A549 (cell line): ENCODE results near the gene NLRP2B. TPM values are rescaled to one million over a fixed set of nuclear protein-coding genes. Genes with fewer than 3 reads are reported as not detected.

Experiments used
- ATAC-seq, 2 experiments: fragments of 200-7000 bp in 1 of 2; fragments of >200 bp in 1 of 2; cut with Nextera tagmentation in 1 of 2; cut with Tn5 transposase in 1 of 2; 3 replicates each; pipeline versions ENCODE4 v1.8.0 to v1.9.1; 2018 to 2020; ENCODE audit warnings: mild to moderate bottlenecking in 1 of 2, moderate library complexity in 1 of 2
- CTCF ChIA-PET: fragments of 300-600 bp; sonication (Branson Sonifier 250); formaldehyde crosslinking; extraction: SDS; loops from one replicate; lab custom pipeline; 2021; ENCODE audit warnings: antibody characterized with exemption, inconsistent platforms; lab: Yijun Ruan, JAX
- POLR2A ChIA-PET: fragments of 350-600 bp; formaldehyde crosslinking; extraction: SDS; loops from one replicate; lab custom pipeline; 2021; ENCODE audit warnings: antibody characterized with exemption, inconsistent platforms; lab: Yijun Ruan, JAX
- DNase-seq, 2 experiments: peaks; one replicate each; pipeline versions ENCODE4 v3.0.0 to v3.0.0-alpha.2; 2011 to 2016; ENCODE audit warnings: low read depth in 1 of 2, low spot score in 1 of 2
- FAIRE-seq: peaks from 2 replicates; lab custom pipeline; 2011; peaks lifted over from hg19 to GRCh38; lab: Jason Lieb, UNC
- H3K27ac ChIP-seq, 2 experiments: fragments of >200 bp; sonication (Bioruptor Twin); formaldehyde crosslinking; 3 replicates each; pipeline ENCODE4 v1.5.1; 2016 to 2017
- H3K4me1 ChIP-seq: fragments of >200 bp; sonication (Bioruptor Twin); formaldehyde crosslinking; 3 replicates; pipeline ENCODE4 v1.6.1; 2016
- H3K4me2 ChIP-seq: fragments of >200 bp; sonication (Bioruptor Twin); formaldehyde crosslinking; 3 replicates; pipeline ENCODE4 v1.6.1; 2016
- H3K4me3 ChIP-seq: fragments of >200 bp; sonication (Bioruptor Twin); formaldehyde crosslinking; 3 replicates; pipeline ENCODE4 v1.5.1; 2016
- H3K9me3 ChIP-seq: fragments of >200 bp; sonication (Bioruptor Twin); formaldehyde crosslinking; 3 replicates; pipeline ENCODE4 v1.6.1; 2016
- CHD4 ChIP-seq: fragments of 200-600 bp; sonication (generic); IDR thresholded peaks from 2 replicates; pipeline ENCODE4 v1.6.1; 2016; ENCODE audit warnings: antibody characterized with exemption, mild to moderate bottlenecking, borderline replicate concordance
- CTCF ChIP-seq: fragments of >200 bp; sonication (Bioruptor Twin); formaldehyde crosslinking; IDR thresholded peaks from 3 replicates; pipeline ENCODE4 v1.5.1; 2016
- E2F6 ChIP-seq: IDR thresholded peaks from 2 replicates; pipeline ENCODE4 v1.6.1; 2012; ENCODE audit warnings: low read depth, borderline replicate concordance
- EHMT2 ChIP-seq: fragments of 200-600 bp; sonication (generic); IDR thresholded peaks from 2 replicates; pipeline ENCODE4 v1.6.1; 2016; ENCODE audit warnings: antibody characterized with exemption, low read depth, mild to moderate bottlenecking, moderate library complexity
- EP300 ChIP-seq, 2 experiments: fragments of >200 bp; sonication (Bioruptor Twin); formaldehyde crosslinking; IDR thresholded peaks; 2 replicates in 1 of 2; 3 replicates in 1 of 2; pipeline ENCODE4 v1.6.1; 2016 to 2017
- FOSL2 ChIP-seq, 2 experiments: fragments of 450-650 bp in 1 of 2; fragments of >200 bp in 1 of 2; sonication (Bioruptor Twin) in 1 of 2; formaldehyde crosslinking; IDR thresholded peaks; 2 replicates each; pipeline versions ENCODE4 v1.5.0 to v1.6.1; 2016 to 2020; ENCODE audit warnings: mild to moderate bottlenecking in 1 of 2, moderate library complexity in 1 of 2
- GATA3 ChIP-seq: IDR thresholded peaks from 2 replicates; pipeline ENCODE4 v1.6.1; 2012; ENCODE audit warnings: borderline replicate concordance
- HMGXB4 ChIP-seq: fragments of 250-450 bp; sonication (Bioruptor Pico); IDR thresholded peaks from 2 replicates; pipeline ENCODE4 v1.5.0; 2021; ENCODE audit warnings: mild to moderate bottlenecking, moderate library complexity, borderline replicate concordance
- HOXA7 ChIP-seq: fragments of 250-450 bp; sonication (Bioruptor Pico); IDR thresholded peaks from 2 replicates; pipeline ENCODE4 v1.5.0; 2020; ENCODE audit warnings: mild to moderate bottlenecking, moderate library complexity
- HOXB13 ChIP-seq: fragments of 250-450 bp; sonication (Bioruptor Pico); IDR thresholded peaks from 2 replicates; pipeline ENCODE4 v1.5.0; 2020; ENCODE audit warnings: low read depth, mild to moderate bottlenecking, moderate library complexity
- JUNB ChIP-seq: fragments of >200 bp; sonication (Bioruptor Twin); formaldehyde crosslinking; IDR thresholded peaks from 2 replicates; pipeline ENCODE4 v1.6.1; 2016
- MAZ ChIP-seq: fragments of 150-350 bp; IDR thresholded peaks from 2 replicates; pipeline ENCODE4 v1.6.1; 2014; ENCODE audit warnings: antibody characterized with exemption, low read depth, low read length, borderline replicate concordance
- MYC ChIP-seq: IDR thresholded peaks from 2 replicates; pipeline ENCODE4 v1.6.1; 2012; ENCODE audit warnings: mild to moderate bottlenecking, inconsistent platforms, low read length, improper control_type of control experiment, borderline replicate concordance
- PBX3 ChIP-seq: IDR thresholded peaks from 2 replicates; pipeline ENCODE4 v1.6.1; 2012
- RAD21 ChIP-seq, 2 experiments: fragments of >200 bp in 1 of 2; sonication (Bioruptor Twin) in 1 of 2; formaldehyde crosslinking in 1 of 2; IDR thresholded peaks in 1 of 2; conservative IDR thresholded peaks in 1 of 2; 2 replicates in 1 of 2; 3 replicates in 1 of 2; pipeline ENCODE4 v1.6.1; 2012 to 2018; ENCODE audit warnings: inconsistent platforms in 1 of 2
- RNF2 ChIP-seq: fragments of 200-600 bp; sonication (generic); IDR thresholded peaks from 2 replicates; pipeline ENCODE4 v1.6.1; 2016; ENCODE audit warnings: low read depth, mild to moderate bottlenecking, antibody characterized with exemption, moderate library complexity, borderline replicate concordance
- SMC3 ChIP-seq: fragments of >200 bp; sonication (Bioruptor Twin); formaldehyde crosslinking; IDR thresholded peaks from 3 replicates; pipeline ENCODE4 v1.6.1; 2018; ENCODE audit warnings: inconsistent platforms
- SREBF2 ChIP-seq: fragments of 450-650 bp; IDR thresholded peaks from 2 replicates; pipeline ENCODE4 v1.6.1; 2014; ENCODE audit warnings: mild to moderate bottlenecking, moderate library complexity
- ZFP36 ChIP-seq: fragments of 450-650 bp; IDR thresholded peaks from 2 replicates; pipeline ENCODE4 v1.6.1; 2014; ENCODE audit warnings: borderline replicate concordance; ENCODE audit not compliant: partially characterized antibody
- ZNF302 ChIP-seq: fragments of 250-450 bp; sonication (Bioruptor Pico); IDR thresholded peaks from 2 replicates; pipeline ENCODE4 v1.9.0; 2021; ENCODE audit warnings: inconsistent platforms, mild to moderate bottlenecking, moderate library complexity
- WGBS: methylation state at CpG from one replicate; pipeline ENCODE4 v1.1.6; 2017; ENCODE audit errors: missing lambda C conversion rate; 5-methylcytosine and 5-hydroxymethylcytosine counted together
- polyA plus RNA-seq, 4 experiments: library from polyadenylated mRNA; depleted of rRNA in 3 of 4; stranded (reverse); fragments of >200 nt; fragmentation: RNase III in 1 of 4; extraction: RNeasy Plus Mini Kit Qiagen cat#74134 plus additional on column Dnase treatment in 1 of 4; gene quantifications; 2 replicates in 3 of 4; 3 replicates in 1 of 4; pipeline ENCODE4 v1.2.3, GENCODE V29; 2011 to 2017

Gene NLRP2B
- polyA plus RNA-seq, 2 of the 4 experiments (the other 2 are of a cell fraction), result not detected

GRCh38 chrX:57678686-57679428, 1.2 kb downstream of the NLRP2B start (continued):
- TF ChIP-seq E2F6 (no peak), RNF2 (no peak), JUNB (no peak)

GRCh38 chrX:57677132-57677858, 2.8 kb downstream of the NLRP2B start:
- ChIA-PET CTCF (interaction anchor here (1.5 kb wide), 1 partner anchor 10 kb away, joined by 5 read pairs; no protein-coding TSS in a partner anchor), POLR2A (no interaction called here)
- FAIRE-seq, result peak; percentile 76
- no peak for DNase-seq
- H3K27ac ChIP-seq, result no peak overlapping the region
- TF ChIP-seq HOXB13 (no peak), ZNF302 (CRISPR knock-in tag) (no peak), MAZ (no peak), SMC3 (no peak), FOSL2 (IDR thresholded peaks at IDR 0.05) (no peak), FOSL2 (CRISPR knock-in tag; IDR thresholded peaks at IDR 0.05) (no peak), HOXA7 (CRISPR knock-in tag) (no peak), EHMT2 (no peak), SREBF2 (no peak), GATA3 (no peak), EP300 (IDR thresholded peaks at IDR 0.05) (no peak), PBX3 (no peak), MYC (no peak), HMGXB4 (CRISPR knock-in tag) (no peak), CTCF (no peak), CHD4 (no peak), ZFP36 (no peak), RAD21 (conservative IDR thresholded peaks at IDR 0.05 in 1 of 2, IDR thresholded peaks at IDR 0.05 in 1 of 2) (no peak)
- H3K4me3 ChIP-seq, result no peak overlapping the region
- WGBS, result 2% methylated on average over 8 of the region's 8 CpGs
- ATAC-seq, result no peak
- no peak overlapping the region for H3K4me2 ChIP-seq
- H3K9me3 ChIP-seq, result no peaks in the 10 kb centered on the region
- H3K4me1 ChIP-seq, result no peaks in the 10 kb centered on the region
